GM19025 (cell line): ENCODE results near the gene CFAP46.
"Not testable (repeated sequence)": the region's sequence is repeated elsewhere in the genome, so short reads cannot be mapped to it uniquely, and the experiment has no call there.

Experiments
- ATAC-seq: cut with Tn5 transposase; IDR thresholded peaks from one replicate; pipeline ENCODE4 v1.9.1; 2021; ENCODE audit warnings: mild to moderate bottlenecking, low read depth, moderate library complexity; ENCODE audit not compliant: unreplicated experiment

Gene CFAP46

GRCh38 chr10:132783940-132784865, 158.2 kb downstream of the CFAP46 start:
- ATAC-seq: no peak

GRCh38 chr10:132783165-132783939, 159.0 kb downstream of the CFAP46 start:
- ATAC-seq: no peak

- ATAC-seq: no peak
These were observed 160.8 kb downstream of the CFAP46 start for GRCh38 chr10:132781556-132781955.

GRCh38 chr10:132780356-132780755, 162.0 kb downstream of the CFAP46 start:
- no peak for ATAC-seq

- no peak for ATAC-seq
These were observed 162.6 kb downstream of the CFAP46 start for GRCh38 chr10:132779549-132780294.

GRCh38 chr10:132777441-132777840, 164.9 kb downstream of the CFAP46 start:
- no peak for ATAC-seq

GRCh38 chr10:132776821-132777220, 165.5 kb downstream of the CFAP46 start:
- no peak for ATAC-seq

- ATAC-seq: no peak
These were observed 166.2 kb downstream of the CFAP46 start for GRCh38 chr10:132776186-132776585.

- ATAC-seq: no peak
These were observed 167.2 kb downstream of the CFAP46 start for GRCh38 chr10:132774902-132775863.

- no peak for ATAC-seq
These were observed 168.0 kb downstream of the CFAP46 start for GRCh38 chr10:132774181-132774901.

- not testable (repeated sequence) for ATAC-seq
These were observed 169.6 kb downstream of the CFAP46 start for GRCh38 chr10:132772816-132773215.

GRCh38 chr10:132770061-132771021, 172.0 kb downstream of the CFAP46 start:
- no peak for ATAC-seq

GRCh38 chr10:132768346-132769248, 173.8 kb downstream of the CFAP46 start:
- no peak for ATAC-seq

- no peak for ATAC-seq
These were observed 176.1 kb downstream of the CFAP46 start for GRCh38 chr10:132766291-132766690.

- no peak for ATAC-seq
These were observed 176.9 kb downstream of the CFAP46 start for GRCh38 chr10:132765435-132765834.

- no peak for ATAC-seq
These were observed 178.3 kb downstream of the CFAP46 start for GRCh38 chr10:132764108-132764507.

- ATAC-seq: no peak
These were observed 178.8 kb downstream of the CFAP46 start for GRCh38 chr10:132763545-132763944.
